Chondrocyte (in vitro differentiated cells): Measurements from ENCODE around the gene MXI1. TPM values are rescaled to one million over a fixed set of nuclear protein-coding genes. Genes with fewer than 3 reads are reported as not detected.

ENCODE experiments used
- DNase-seq: peaks from one replicate; pipeline ENCODE4 v3.0.0; 2021; ENCODE audit warnings: mixed read lengths, low spot score
- H3K27ac Mint-ChIP-seq: one replicate; pipeline ENCODE4 v1.8.0; 2021; ENCODE audit warnings: mild to moderate bottlenecking, moderate library complexity, mixed read lengths; ENCODE audit not compliant: unreplicated experiment
- H3K27me3 Mint-ChIP-seq: 2 replicates; pipeline ENCODE4 v1.8.0; 2021; ENCODE audit warnings: low read depth, mixed read lengths
- H3K36me3 Mint-ChIP-seq: 2 replicates; pipeline ENCODE4 v1.8.0; 2021; ENCODE audit warnings: low read depth, mixed read lengths
- H3K4me1 Mint-ChIP-seq: 2 replicates; pipeline ENCODE4 v1.8.0; 2021; ENCODE audit warnings: low read depth, mild to moderate bottlenecking, mixed read lengths
- H3K4me3 Mint-ChIP-seq: one replicate; pipeline ENCODE4 v1.8.0; 2021; ENCODE audit warnings: mild to moderate bottlenecking, moderate library complexity, mixed read lengths; ENCODE audit not compliant: unreplicated experiment
- H3K9me3 Mint-ChIP-seq: 2 replicates; pipeline ENCODE4 v1.8.0; 2021; ENCODE audit warnings: low read depth, mixed read lengths
- CTCF ChIP-seq: fragments of 200-600 bp; sonication (generic); IDR thresholded peaks from 2 replicates; pipeline ENCODE4 v1.5.0; 2021; ENCODE audit warnings: antibody characterized with exemption, mild to moderate bottlenecking, moderate library complexity
- total RNA-seq: library from RNA; stranded (reverse); gene quantifications from 3 replicates; pipeline ENCODE4 v1.2.1, GENCODE V29; 2021

The MXI1 gene
- total RNA-seq, 1 donor from 2014 or later: 26.8 TPM

DNA sequence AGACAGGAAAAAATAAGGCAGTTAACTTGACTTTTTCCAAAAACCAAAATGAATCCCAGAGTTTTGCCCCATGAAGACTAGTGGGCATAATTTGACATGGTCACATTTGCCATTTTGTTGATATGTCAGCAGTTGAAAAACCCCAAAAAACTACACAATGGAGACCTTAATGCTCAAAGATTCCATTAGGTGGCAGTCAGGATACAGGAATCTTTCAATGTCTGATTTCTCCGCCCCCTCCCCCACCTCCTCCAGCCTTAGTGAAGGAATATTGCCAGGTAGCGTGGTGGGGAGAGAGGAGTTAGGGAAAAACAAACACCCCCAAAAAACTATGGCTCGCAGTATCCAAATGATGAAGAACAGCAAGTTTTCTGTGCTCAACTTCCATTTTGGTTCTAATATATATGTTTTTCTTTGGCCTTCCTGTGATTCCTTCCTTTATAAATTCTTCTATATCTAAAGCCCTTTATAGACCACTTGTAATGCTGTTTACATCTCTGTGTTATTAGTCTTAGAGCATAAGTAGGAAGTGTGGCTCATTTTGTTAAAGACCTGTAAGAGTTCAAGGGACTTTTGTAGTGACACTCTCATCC, 104.0 kb downstream of the MXI1 start:
- Mint-ChIP-seq H3K4me1 (peaks cover 5% of the 10 kb centered on the region), H3K27ac (no peak overlapping the region), H3K9me3 (no peaks in the 10 kb centered on the region), H3K27me3 (no peaks in the 10 kb centered on the region), H3K4me3 (no peak overlapping the region), H3K36me3 (no peaks in the 10 kb centered on the region)
- peak; percentile 94 for TF ChIP-seq CTCF
- DNase-seq: no peak

- no peaks in the 10 kb centered on the region for H3K27me3 Mint-ChIP-seq
- H3K36me3 Mint-ChIP-seq: no peaks in the 10 kb centered on the region
- no peak for TF ChIP-seq CTCF
- no peak for DNase-seq
- no peak overlapping the region for H3K4me3 Mint-ChIP-seq
- no peak overlapping the region for H3K27ac Mint-ChIP-seq
- H3K9me3 Mint-ChIP-seq: no peaks in the 10 kb centered on the region
- H3K4me1 Mint-ChIP-seq: peaks cover 5% of the 10 kb centered on the region
Measured at GRCh38 chr10:110312206-110312605, 104.8 kb downstream of the MXI1 start.

- Mint-ChIP-seq H3K27ac (no peak overlapping the region), H3K4me3 (no peak overlapping the region), H3K36me3 (no peaks in the 10 kb centered on the region), H3K9me3 (no peaks in the 10 kb centered on the region), H3K27me3 (no peaks in the 10 kb centered on the region), H3K4me1 (peaks cover 5% of the 10 kb centered on the region)
- TF ChIP-seq CTCF: no peak
- DNase-seq: no peak
Measured at GRCh38 chr10:110313674-110314073, 106.3 kb downstream of the MXI1 start.

DNA sequence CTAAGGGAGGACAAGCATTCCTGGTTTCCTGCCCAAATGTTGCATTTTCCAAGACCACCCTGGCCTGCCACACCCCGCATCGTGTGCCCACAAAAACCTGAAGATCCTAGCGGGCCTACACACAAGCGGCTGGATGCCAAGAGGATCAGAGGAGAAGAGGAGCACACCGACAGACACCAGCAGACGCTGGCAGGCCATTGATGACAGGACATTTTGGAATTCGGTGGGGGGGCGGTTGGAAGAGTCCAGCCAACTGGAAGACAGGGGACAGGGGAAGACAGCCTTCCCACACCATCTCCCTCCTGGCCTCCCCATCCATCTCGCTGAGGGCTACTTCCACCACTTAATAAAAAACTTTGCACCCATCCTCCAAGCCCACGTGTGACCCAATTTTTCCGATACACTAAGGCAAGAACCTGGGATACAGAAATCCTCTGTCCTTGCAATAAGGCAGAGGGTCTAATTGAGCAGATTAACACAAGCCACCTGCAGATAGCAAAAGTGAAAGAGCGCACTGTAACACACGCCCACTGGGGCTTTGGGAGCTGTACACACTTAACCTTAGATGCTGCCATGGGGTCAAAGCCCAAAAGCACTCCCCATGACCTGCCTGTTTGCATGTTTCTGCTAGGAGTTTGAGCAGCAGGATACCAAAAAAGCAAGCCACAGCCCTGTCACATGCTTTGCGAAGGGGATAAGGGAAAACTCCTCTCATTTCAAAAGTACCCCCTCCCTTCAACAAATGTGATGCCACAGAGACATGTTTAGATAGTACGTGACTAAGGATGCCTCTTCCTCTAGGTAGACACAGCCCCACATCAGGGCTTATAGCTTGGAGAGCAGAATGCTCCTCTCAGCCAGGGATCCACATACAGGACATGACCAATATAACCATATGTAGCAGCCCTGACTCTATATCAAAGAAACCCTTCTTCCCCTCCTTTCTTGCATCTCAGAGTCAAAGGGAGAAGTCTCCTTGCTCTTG, 110.8 kb downstream of the MXI1 start:
- H3K4me1 Mint-ChIP-seq: peaks cover under 1% of the 10 kb centered on the region

More for the DNA sequence above, 110.8 kb downstream of the MXI1 start:
- H3K36me3 Mint-ChIP-seq: peaks cover 8% of the 10 kb centered on the region
- H3K9me3 Mint-ChIP-seq: peaks cover 17% of the 10 kb centered on the region
- no peak for TF ChIP-seq CTCF
- no peak for DNase-seq
- H3K27me3 Mint-ChIP-seq: no peaks in the 10 kb centered on the region
- H3K27ac Mint-ChIP-seq: no peak overlapping the region
- H3K4me3 Mint-ChIP-seq: no peak overlapping the region
